Natural killer cell (primary cell): ENCODE measurements around the gene PDGFC. TPM values are rescaled to one million over a fixed set of nuclear protein-coding genes. Genes with fewer than 3 reads are reported as not detected.

Experiments
- ATAC-seq, 3 donors: fragments of 150-1000 bp in 2 of 3; fragments of 200-7000 bp in 1 of 3; cut with Tn5 transposase; 1 replicate in 1 of 3; 2 replicates in 2 of 3; pipeline ENCODE4 v1.10.0; 2021; ENCODE audit warnings: mild to moderate bottlenecking in 2 of 3, moderate library complexity in 2 of 3
- DNase-seq, 2 donors: peaks; one replicate each; pipeline versions ENCODE4 v3.0.0 to v3.0.0-alpha.2; 2013 to 2021; ENCODE audit warnings: mixed read lengths in 1 of 2
- H3K27ac ChIP-seq: one replicate; pipeline ENCODE4 v1.5.1; 2013; ENCODE audit warnings: mild to moderate bottlenecking, low read length
- H3K27me3 ChIP-seq: one replicate; pipeline ENCODE4 v1.6.1; 2013; ENCODE audit warnings: low read length; ENCODE audit not compliant: control insufficient read depth, insufficient read depth
- H3K36me3 ChIP-seq: one replicate; pipeline ENCODE4 v1.6.1; 2013; ENCODE audit warnings: low read length; ENCODE audit not compliant: control insufficient read depth, insufficient read depth
- H3K4me1 ChIP-seq: one replicate; pipeline ENCODE4 v1.6.1; 2013; ENCODE audit warnings: low read length; ENCODE audit not compliant: control insufficient read depth, insufficient read depth
- H3K4me3 ChIP-seq: one replicate; pipeline ENCODE4 v1.5.1; 2013; ENCODE audit warnings: low read length
- H3K9me3 ChIP-seq: one replicate; pipeline ENCODE4 v1.6.1; 2013; ENCODE audit warnings: low read length; ENCODE audit not compliant: control insufficient read depth, insufficient read depth
- H3K27ac Mint-ChIP-seq, 2 donors: one replicate each; pipeline ENCODE4 v1.8.0; 2022; ENCODE audit warnings: mild to moderate bottlenecking in 2 of 2, mixed read lengths in 2 of 2, moderate library complexity in 1 of 2
- H3K27me3 Mint-ChIP-seq, 2 donors: one replicate each; pipeline ENCODE4 v1.8.0; 2022; ENCODE audit warnings: low read depth in 2 of 2, mixed read lengths in 2 of 2
- H3K36me3 Mint-ChIP-seq: one replicate; pipeline ENCODE4 v1.8.0; 2022; ENCODE audit warnings: mixed read lengths
- H3K4me1 Mint-ChIP-seq, 2 donors: one replicate each; pipeline ENCODE4 v1.8.0; 2022; ENCODE audit warnings: mixed read lengths in 2 of 2
- H3K4me3 Mint-ChIP-seq: one replicate; pipeline ENCODE4 v1.8.0; 2022; ENCODE audit warnings: mild to moderate bottlenecking, moderate library complexity, mixed read lengths
- H3K9me3 Mint-ChIP-seq, 2 donors: one replicate each; pipeline ENCODE4 v1.8.0; 2022; ENCODE audit warnings: mixed read lengths in 2 of 2
- WGBS: methylation state at CpG from one replicate; pipeline ENCODE4 v1.1.7; 2013; ENCODE audit warnings: missing lambda C conversion rate; ENCODE audit not compliant: insufficient coverage; 5-methylcytosine and 5-hydroxymethylcytosine counted together
- intact Hi-C: fragments of 100-400 bp; cut with micrococcal nuclease; formaldehyde crosslinking; loops from one replicate; pipeline ENCODE4 v1.14.2; 2022
- total RNA-seq, 4 donors: library from RNA; stranded (reverse); fragments of 120-200 nt in 1 of 4; gene quantifications; one replicate each; pipeline versions ENCODE4 v1.2.3 to v1.2.4, GENCODE V29; 2013 to 2022
- TF ChIP-seq, protein P1 (sequence below): fragments of 200-600 bp; IDR thresholded peaks from one replicate; pipeline ENCODE4 v1.8.0; 2022; ENCODE audit warnings: antibody characterized with exemption

PDGFC gene
- total RNA-seq, 3 donors from 2014 or later (not counting 1 experiment from before 2014, with no cell fraction given) = 0.72 to 1.6 (median 0.90) TPM

GRCh38 chr4:156771171-156771837 is 200.3 kb downstream of the PDGFC start:
- H3K27ac ChIP-seq = no peak overlapping the region
- no peaks in the 10 kb centered on the region for H3K27me3 Mint-ChIP-seq

GRCh38 chr4:156770140-156770539 is 201.5 kb downstream of the PDGFC start:
- intact Hi-C loops = no loop called here

More at GRCh38 chr4:156771171-156771837, 200.3 kb downstream of the PDGFC start:
- H3K4me1 Mint-ChIP-seq = no peaks in the 10 kb centered on the region
- 65% methylated on average over 3 of the region's 6 CpGs for WGBS
- Histone ChIP-seq H3K4me3 (no peak overlapping the region), H3K4me1 (no peaks in the 10 kb centered on the region), H3K36me3 (no peaks in the 10 kb centered on the region), H3K9me3 (no peaks in the 10 kb centered on the region), H3K27me3 (no peaks in the 10 kb centered on the region)
- peaks cover 5 to 7% of the 10 kb centered on the region in 2 donors for H3K9me3 Mint-ChIP-seq
- TF ChIP-seq, protein P1, sequence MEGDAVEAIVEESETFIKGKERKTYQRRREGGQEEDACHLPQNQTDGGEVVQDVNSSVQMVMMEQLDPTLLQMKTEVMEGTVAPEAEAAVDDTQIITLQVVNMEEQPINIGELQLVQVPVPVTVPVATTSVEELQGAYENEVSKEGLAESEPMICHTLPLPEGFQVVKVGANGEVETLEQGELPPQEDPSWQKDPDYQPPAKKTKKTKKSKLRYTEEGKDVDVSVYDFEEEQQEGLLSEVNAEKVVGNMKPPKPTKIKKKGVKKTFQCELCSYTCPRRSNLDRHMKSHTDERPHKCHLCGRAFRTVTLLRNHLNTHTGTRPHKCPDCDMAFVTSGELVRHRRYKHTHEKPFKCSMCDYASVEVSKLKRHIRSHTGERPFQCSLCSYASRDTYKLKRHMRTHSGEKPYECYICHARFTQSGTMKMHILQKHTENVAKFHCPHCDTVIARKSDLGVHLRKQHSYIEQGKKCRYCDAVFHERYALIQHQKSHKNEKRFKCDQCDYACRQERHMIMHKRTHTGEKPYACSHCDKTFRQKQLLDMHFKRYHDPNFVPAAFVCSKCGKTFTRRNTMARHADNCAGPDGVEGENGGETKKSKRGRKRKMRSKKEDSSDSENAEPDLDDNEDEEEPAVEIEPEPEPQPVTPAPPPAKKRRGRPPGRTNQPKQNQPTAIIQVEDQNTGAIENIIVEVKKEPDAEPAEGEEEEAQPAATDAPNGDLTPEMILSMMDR = no peak
- ATAC-seq = no peak
- no peak overlapping the region for H3K4me3 Mint-ChIP-seq
- no peak overlapping the region for H3K27ac Mint-ChIP-seq
- intact Hi-C loops = no loop called here
- H3K36me3 Mint-ChIP-seq = no peaks in the 10 kb centered on the region
- no peak for DNase-seq

GRCh38 chr4:156767911-156768415 is 203.6 kb downstream of the PDGFC start:
- H3K27ac Mint-ChIP-seq = no peak overlapping the region
- no peak for DNase-seq
- intact Hi-C loops = no loop called here
- H3K27me3 ChIP-seq = no peaks in the 10 kb centered on the region
- H3K36me3 ChIP-seq = no peaks in the 10 kb centered on the region
- peaks cover 3 to 7% of the 10 kb centered on the region in 2 donors for H3K9me3 Mint-ChIP-seq
- no peaks in the 10 kb centered on the region for H3K9me3 ChIP-seq
- no peak overlapping the region for H3K4me3 Mint-ChIP-seq
- no peaks in the 10 kb centered on the region for H3K36me3 Mint-ChIP-seq
- TF ChIP-seq, protein P1 = no peak
- H3K4me1 ChIP-seq = no peaks in the 10 kb centered on the region
- 100% methylated on average over 1 of the region's 5 CpGs for WGBS
- H3K4me3 ChIP-seq = no peak overlapping the region
- H3K27me3 Mint-ChIP-seq = no peaks in the 10 kb centered on the region
- H3K27ac ChIP-seq = no peak overlapping the region
- H3K4me1 Mint-ChIP-seq = no peaks in the 10 kb centered on the region
- ATAC-seq = no peak

More at GRCh38 chr4:156770140-156770539, 201.5 kb downstream of the PDGFC start:
- WGBS = no CpG with 5 or more reads among the region's 2 CpGs
- H3K27me3 Mint-ChIP-seq = no peaks in the 10 kb centered on the region
- no peaks in the 10 kb centered on the region for H3K9me3 ChIP-seq
- no peaks in the 10 kb centered on the region for H3K27me3 ChIP-seq
- ATAC-seq = no peak
- H3K4me1 Mint-ChIP-seq = no peaks in the 10 kb centered on the region
- H3K4me3 ChIP-seq = no peak overlapping the region
- H3K9me3 Mint-ChIP-seq = peaks cover 8 to 10% of the 10 kb centered on the region in 2 donors
- TF ChIP-seq, protein P1 = no peak
- H3K36me3 Mint-ChIP-seq = no peaks in the 10 kb centered on the region
- H3K4me3 Mint-ChIP-seq = no peak overlapping the region
- DNase-seq = no peak
- no peaks in the 10 kb centered on the region for H3K36me3 ChIP-seq
- H3K27ac Mint-ChIP-seq = no peak overlapping the region
- no peaks in the 10 kb centered on the region for H3K4me1 ChIP-seq
- H3K27ac ChIP-seq = no peak overlapping the region
